PFSK-1 (cell line): ENCODE data around the gene MYO16.

Source experiments
- FOXP2 ChIP-seq: optimal IDR thresholded peaks from 2 replicates; pipeline ENCODE3; 2011; ENCODE audit warnings: borderline replicate concordance, control low read depth, inconsistent platforms; ENCODE audit not compliant: insufficient read depth; ENCODE audit errors: extremely low read length, extremely low read depth
- POLR2AphosphoS5 ChIP-seq: IDR thresholded peaks from 2 replicates; pipeline ENCODE4 v1.6.1; 2012; ENCODE audit warnings: low read depth, mild to moderate bottlenecking, control low read depth, low read length, moderate library complexity
- REST ChIP-seq, 2 experiments: IDR thresholded peaks; 2 replicates each; pipeline versions ENCODE4 v1.6.1 to v1.8.0; 2011 to 2012; ENCODE audit warnings: low read depth in 2 of 2, low read length in 2 of 2, control low read depth in 1 of 2, inconsistent platforms in 1 of 2, mild to moderate bottlenecking in 1 of 2, moderate library complexity in 1 of 2; ENCODE audit not compliant: insufficient read depth in 1 of 2
- SIN3A ChIP-seq: IDR thresholded peaks from 2 replicates; pipeline ENCODE4 v1.6.1; 2012; ENCODE audit warnings: mild to moderate bottlenecking, low read length, moderate library complexity, borderline replicate concordance; ENCODE audit not compliant: insufficient read depth
- TAF1 ChIP-seq: IDR thresholded peaks from 2 replicates; pipeline ENCODE4 v1.6.1; 2012; ENCODE audit warnings: low read length, control low read depth, borderline replicate concordance; ENCODE audit not compliant: insufficient read depth

Gene MYO16

GRCh38 chr13:108924541-108924940 is 295.1 kb downstream of the MYO16 start:
- TF ChIP-seq REST (IDR thresholded peaks at IDR 0.05; ENCODE audit: insufficient read depth in 1 of 2, low read depth in 2 of 2, low read length in 2 of 2) (no peak), POLR2AphosphoS5 (no peak), SIN3A (no peak), FOXP2 (no peak)

- TF ChIP-seq TAF1 (no peak), FOXP2 (no peak), POLR2AphosphoS5 (no peak), REST (IDR thresholded peaks at IDR 0.05; ENCODE audit: insufficient read depth in 1 of 2, low read depth in 2 of 2, low read length in 2 of 2) (no peak), SIN3A (no peak)
Measured at GRCh38 chr13:108925070-108925469, 295.7 kb downstream of the MYO16 start.

- TF ChIP-seq POLR2AphosphoS5 (no peak), FOXP2 (no peak), TAF1 (no peak), REST (IDR thresholded peaks at IDR 0.05; ENCODE audit: insufficient read depth in 1 of 2, low read depth in 2 of 2, low read length in 2 of 2) (no peak), SIN3A (no peak)
Measured at GRCh38 chr13:108926862-108927261, 297.5 kb downstream of the MYO16 start.

- TF ChIP-seq POLR2AphosphoS5 (no peak), REST (IDR thresholded peaks at IDR 0.05; ENCODE audit: insufficient read depth in 1 of 2, low read depth in 2 of 2, low read length in 2 of 2) (no peak)
Measured at GRCh38 chr13:108927615-108928014, 298.2 kb downstream of the MYO16 start.

- no peak for TF ChIP-seq FOXP2
- TF ChIP-seq TAF1 = no peak
- TF ChIP-seq REST (IDR thresholded peaks at IDR 0.05; ENCODE audit: insufficient read depth in 1 of 2, low read depth in 2 of 2, low read length in 2 of 2) = no peak
- no peak for TF ChIP-seq SIN3A
Measured at GRCh38 chr13:108929532-108930206, 300.3 kb downstream of the MYO16 start.
